CD4-positive, alpha-beta memory T cell (primary cell): ENCODE measurements around the gene NBEAL1. TPM values are rescaled to one million over a fixed set of nuclear protein-coding genes. Genes with fewer than 3 reads are reported as not detected.
"Not testable (repeated sequence)": the region's sequence is repeated elsewhere in the genome, so short reads cannot be mapped to it uniquely, and the experiment has no call there.

Experiments used
- CTCF ChIA-PET: fragments of 350-600 bp; sonication (Branson Sonifier 250); formaldehyde crosslinking; loops from one replicate; lab custom pipeline; 2021; ENCODE audit warnings: inconsistent platforms; ENCODE audit not compliant: partially characterized antibody; lab: Charles Lee
- POLR2A ChIA-PET: fragments of 350-600 bp; sonication (Branson Sonifier 250); formaldehyde crosslinking; loops from one replicate; lab custom pipeline; 2021; ENCODE audit not compliant: partially characterized antibody; lab: Charles Lee
- DNase-seq, 5 donors: peaks; one replicate each; pipeline versions ENCODE4 v3.0.0 to v3.0.0-alpha.2; 2020 to 2022; ENCODE audit warnings: mixed read lengths in 1 of 5
- H3K27ac ChIP-seq: one replicate; pipeline ENCODE4 v1.7.0; 2013; ENCODE audit warnings: low read depth, low read length
- H3K27me3 ChIP-seq: 2 replicates; pipeline ENCODE4 v1.7.0; 2013; ENCODE audit warnings: mild to moderate bottlenecking, low read length, moderate library complexity; ENCODE audit not compliant: insufficient read depth
- H3K36me3 ChIP-seq: 2 replicates; pipeline ENCODE4 v1.7.0; 2013; ENCODE audit warnings: mild to moderate bottlenecking, low read length, moderate library complexity; ENCODE audit not compliant: insufficient read depth
- H3K4me1 ChIP-seq: 2 replicates; pipeline ENCODE4 v1.7.0; 2013; ENCODE audit warnings: mild to moderate bottlenecking, low read length, moderate library complexity; ENCODE audit not compliant: insufficient read depth
- H3K4me3 ChIP-seq, 2 donors: one replicate each; pipeline ENCODE4 v1.7.0; 2013; ENCODE audit warnings: low read length in 2 of 2, mild to moderate bottlenecking in 1 of 2
- H3K9me3 ChIP-seq, 2 donors: one replicate each; pipeline ENCODE4 v1.7.0; 2013; ENCODE audit warnings: low read length in 2 of 2, control low read depth in 1 of 2; ENCODE audit not compliant: control insufficient read depth in 1 of 2
- H3K27ac Mint-ChIP-seq, 7 donors: one replicate each; pipeline ENCODE4 v1.8.0; 2020 to 2021; ENCODE audit warnings: mixed read lengths in 7 of 7, mild to moderate bottlenecking in 6 of 7, inconsistent platforms in 3 of 7, moderate library complexity in 3 of 7
- H3K27me3 Mint-ChIP-seq, 2 donors: one replicate each; pipeline ENCODE4 v1.8.0; 2020 to 2021; ENCODE audit warnings: mixed read lengths in 2 of 2
- H3K36me3 Mint-ChIP-seq, 2 donors: one replicate each; pipeline ENCODE4 v1.8.0; 2020 to 2021; ENCODE audit warnings: mixed read lengths in 2 of 2, inconsistent platforms in 1 of 2, mild to moderate bottlenecking in 1 of 2
- H3K4me1 Mint-ChIP-seq, 4 donors: one replicate each; pipeline ENCODE4 v1.8.0; 2020 to 2021; ENCODE audit warnings: mixed read lengths in 4 of 4, mild to moderate bottlenecking in 1 of 4
- H3K4me3 Mint-ChIP-seq, 8 donors: one replicate each; pipeline ENCODE4 v1.8.0; 2020 to 2021; ENCODE audit warnings: mixed read lengths in 8 of 8, mild to moderate bottlenecking in 7 of 8, moderate library complexity in 6 of 8, inconsistent platforms in 3 of 8
- H3K9me3 Mint-ChIP-seq, 8 donors: one replicate each; pipeline ENCODE4 v1.8.0; 2020 to 2021; ENCODE audit warnings: mixed read lengths in 8 of 8, mild to moderate bottlenecking in 5 of 8, inconsistent platforms in 3 of 8, moderate library complexity in 1 of 8
- intact Hi-C: fragments of 100-400 bp; cut with micrococcal nuclease; formaldehyde crosslinking; loops from one replicate; pipeline ENCODE4 v1.15.1; 2023
- polyA plus RNA-seq, 2 donors: library from polyadenylated mRNA; unstranded; fragments of 300-500 nt; fragmentation: Illumina TruSeq; gene quantifications; one replicate each; pipeline ENCODE4 v1.2.3, GENCODE V29; 2021
- total RNA-seq, 2 experiments: library from RNA; stranded (reverse); gene quantifications; one replicate each; pipeline ENCODE4 v1.2.3, GENCODE V29; 2021

The NBEAL1 gene
- total and polyA plus RNA-seq, 4 experiments from 2014 or later: 4.2 to 15.9 (median 11.6) TPM

DNA sequence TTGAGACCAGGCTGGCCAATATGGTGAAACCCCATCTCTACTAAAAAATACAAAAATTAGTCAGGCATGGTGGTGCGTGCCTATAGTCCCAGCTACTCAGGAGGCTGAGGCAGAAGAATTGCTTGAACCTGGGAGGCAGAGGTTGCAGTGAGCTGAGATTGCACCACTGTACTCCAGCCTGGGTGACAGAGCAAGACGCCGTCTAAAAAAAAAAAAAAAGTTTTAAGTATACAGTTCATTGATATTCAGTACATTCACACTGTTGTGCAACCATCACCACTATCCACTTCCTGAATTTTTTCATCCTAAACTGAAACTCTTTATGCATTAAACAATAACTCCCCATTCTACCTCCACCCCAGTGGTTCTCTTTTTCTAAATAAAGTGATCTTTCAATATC, 17.6 kb upstream of the NBEAL1 start:
- intact Hi-C loops, H3K27ac ChIP-seq, H3K36me3 ChIP-seq, H3K9me3 Mint-ChIP-seq, POLR2A ChIA-PET, H3K9me3 ChIP-seq, H3K27ac Mint-ChIP-seq, H3K4me3 ChIP-seq, H3K4me1 ChIP-seq, DNase-seq, H3K27me3 ChIP-seq, H3K27me3 Mint-ChIP-seq, H3K4me1 Mint-ChIP-seq, H3K36me3 Mint-ChIP-seq, H3K4me3 Mint-ChIP-seq: not testable (repeated sequence)
- CTCF ChIA-PET: interaction anchor here (0.7 kb wide), 1 partner anchor 85 kb away, joined by 3 read pairs; the partner anchor contains the start of gene CARF

DNA sequence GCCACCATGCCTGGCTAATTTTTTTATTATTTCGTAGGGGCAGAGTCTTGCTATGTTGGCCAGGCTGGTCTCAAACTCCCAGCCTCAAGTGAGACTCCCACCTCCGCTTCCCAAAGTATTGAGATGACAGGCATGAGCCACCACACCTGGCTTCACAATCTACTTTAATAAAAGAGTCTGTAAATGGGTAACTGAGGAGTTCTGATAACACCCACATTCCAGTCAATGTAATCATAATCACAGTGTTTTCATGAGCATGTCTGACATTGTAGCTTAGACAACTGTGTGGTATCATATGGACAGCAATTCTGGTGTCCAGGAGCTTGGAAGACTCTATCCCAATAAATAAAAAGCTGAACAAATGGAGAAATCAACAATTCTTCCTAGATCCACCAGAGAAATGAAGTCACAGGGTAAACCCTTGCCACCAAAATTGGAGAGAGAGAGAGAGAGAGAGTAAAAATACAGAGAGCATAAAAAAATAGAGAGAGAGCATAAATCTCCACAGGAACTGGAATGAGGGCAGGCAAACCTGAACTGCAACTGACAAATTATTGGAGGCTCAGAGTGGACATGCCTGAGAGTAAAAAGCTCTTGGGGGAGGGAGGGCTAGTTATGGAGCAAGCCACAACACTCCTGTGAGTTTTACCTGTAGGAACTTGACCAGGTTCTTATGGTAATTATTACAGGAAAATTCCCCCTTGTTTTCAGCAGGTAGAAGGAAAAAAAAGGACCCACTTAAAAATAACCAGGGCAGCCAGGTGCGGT, 12.4 kb upstream of the NBEAL1 start:
- Mint-ChIP-seq H3K9me3 (no peaks in the 10 kb centered on the region), H3K4me1 (no peaks in the 10 kb centered on the region), H3K27me3 (peaks cover under 1 to 4% of the 10 kb centered on the region in 2 donors), H3K4me3 (no peak overlapping the region), H3K36me3 (no peaks in the 10 kb centered on the region), H3K27ac (no peak overlapping the region)
- Histone ChIP-seq H3K9me3 (no peaks in the 10 kb centered on the region), H3K27me3 (no peaks in the 10 kb centered on the region), H3K4me1 (no peaks in the 10 kb centered on the region), H3K4me3 (no peak overlapping the region), H3K27ac (no peak overlapping the region), H3K36me3 (no peaks in the 10 kb centered on the region)
- POLR2A ChIA-PET: no interaction called here
- no peak for DNase-seq
- intact Hi-C loops: no loop called here
- CTCF ChIA-PET: no interaction called here

DNA sequence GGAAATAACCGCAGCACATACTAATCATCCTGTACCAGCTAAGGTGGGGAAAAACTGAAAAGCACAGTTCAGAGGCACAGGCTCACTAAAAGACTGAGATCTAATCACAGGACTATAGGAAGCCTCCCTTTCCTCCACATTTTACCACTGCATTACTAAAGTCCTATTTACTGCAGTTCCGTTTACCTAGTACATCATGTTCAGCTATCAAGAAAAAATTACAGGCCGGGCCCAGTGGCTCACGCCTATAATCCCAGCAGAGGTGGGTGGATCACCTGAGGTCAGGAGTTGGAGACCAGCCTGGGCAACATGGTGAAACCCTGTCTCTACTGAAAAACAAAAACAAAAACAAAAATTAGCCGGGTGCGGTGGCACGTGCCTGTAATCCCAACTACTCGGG, 11.0 kb upstream of the NBEAL1 start:
- Mint-ChIP-seq H3K36me3 (no peaks in the 10 kb centered on the region), H3K4me1 (no peaks in the 10 kb centered on the region), H3K9me3 (peaks cover 0 to 4% (median 2%) of the 10 kb centered on the region in 8 donors), H3K27ac (peak overlapping the region in 2 of 7 donors; percentile 43 to 48), H3K4me3 (no peak overlapping the region), H3K27me3 (peaks cover 0 to 4% of the 10 kb centered on the region in 2 donors)
- intact Hi-C loops: no loop called here
- H3K4me3 ChIP-seq: no peak overlapping the region
- no peaks in the 10 kb centered on the region for H3K27me3 ChIP-seq
- H3K36me3 ChIP-seq: no peaks in the 10 kb centered on the region
- CTCF ChIA-PET: no interaction called here
- POLR2A ChIA-PET: no interaction called here
- no peak overlapping the region for H3K27ac ChIP-seq
- no peak for DNase-seq
- no peaks in the 10 kb centered on the region for H3K4me1 ChIP-seq
- no peaks in the 10 kb centered on the region for H3K9me3 ChIP-seq

DNA sequence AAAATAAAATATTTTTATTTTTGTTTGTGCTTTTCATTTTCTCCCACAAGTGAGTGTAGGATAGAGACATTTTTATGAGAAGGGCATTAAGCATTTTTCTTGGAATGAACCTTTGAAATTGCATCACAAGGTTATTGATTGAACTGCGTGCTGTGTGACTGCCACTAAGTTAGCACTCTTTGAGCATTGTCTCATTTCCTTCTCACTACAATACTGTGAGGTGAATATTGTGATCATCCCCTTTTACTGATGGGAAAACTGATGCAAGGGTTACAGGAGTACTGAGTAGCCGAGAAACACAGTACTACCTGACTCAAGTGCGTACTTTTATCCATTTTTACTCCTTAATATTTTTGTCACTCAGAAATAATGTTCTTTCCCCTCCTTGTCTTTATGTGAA, 2.0 kb downstream of the NBEAL1 start:
- H3K27ac Mint-ChIP-seq: peak overlapping the region in 3 of 7 donors; percentile 58 to 82 (median 66)
- H3K27ac ChIP-seq: no peak overlapping the region
- no peaks in the 10 kb centered on the region for H3K36me3 ChIP-seq
- H3K4me1 Mint-ChIP-seq: peaks cover 28 to 48% (median 34%) of the 10 kb centered on the region in 4 donors
- peaks cover 0 to 10% of the 10 kb centered on the region in 2 donors for H3K36me3 Mint-ChIP-seq
- no peak for DNase-seq
- peak overlapping the region in 3 of 8 donors; percentile 24 to 49 (median 44) for H3K4me3 Mint-ChIP-seq
- H3K9me3 ChIP-seq: no peaks in the 10 kb centered on the region
- intact Hi-C loops: loop anchor here (10.0 kb wide), 1 partner anchor 142 kb away; the partner anchor contains the start of gene ICA1L
- H3K9me3 Mint-ChIP-seq: no peaks in the 10 kb centered on the region
- H3K27me3 Mint-ChIP-seq: no peaks in the 10 kb centered on the region
- H3K4me3 ChIP-seq: no peak overlapping the region
- ChIA-PET POLR2A (no interaction called here), CTCF (no interaction called here)
- peaks cover 32% of the 10 kb centered on the region for H3K4me1 ChIP-seq
- H3K27me3 ChIP-seq: no peaks in the 10 kb centered on the region

DNA sequence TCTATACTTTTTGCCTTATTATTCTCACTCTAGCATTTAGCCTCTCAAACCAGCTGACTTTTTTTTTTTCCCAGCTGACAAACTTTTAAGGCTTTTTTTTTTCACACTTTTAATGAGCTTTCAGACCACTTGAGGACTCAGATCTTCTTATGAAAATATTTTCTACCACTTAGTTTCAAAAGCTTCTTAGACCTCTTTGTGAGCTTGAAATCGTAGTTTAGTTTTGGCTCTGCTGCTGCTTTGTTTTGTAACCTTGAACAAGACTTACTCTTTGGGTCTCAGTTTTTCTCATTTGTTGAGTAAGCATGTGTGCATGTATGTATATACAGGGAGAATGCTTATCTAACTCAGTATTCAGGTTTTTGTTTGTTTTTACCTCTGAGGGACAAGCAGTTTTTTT, 3.5 kb downstream of the NBEAL1 start:
- no peak for DNase-seq
- Histone ChIP-seq H3K4me1 (peaks cover 32% of the 10 kb centered on the region), H3K4me3 (no peak overlapping the region), H3K36me3 (no peaks in the 10 kb centered on the region), H3K9me3 (no peaks in the 10 kb centered on the region), H3K27me3 (no peaks in the 10 kb centered on the region), H3K27ac (no peak overlapping the region)
- H3K36me3 Mint-ChIP-seq: peaks cover 0 to 10% of the 10 kb centered on the region in 2 donors
- no peaks in the 10 kb centered on the region for H3K9me3 Mint-ChIP-seq
- POLR2A ChIA-PET: no interaction called here
- H3K4me3 Mint-ChIP-seq: peak overlapping the region in 6 of 8 donors; percentile 0 to 55 (median 10)
- no peaks in the 10 kb centered on the region for H3K27me3 Mint-ChIP-seq
- peaks cover 26 to 48% (median 34%) of the 10 kb centered on the region in 4 donors for H3K4me1 Mint-ChIP-seq
- peak overlapping the region in 5 of 7 donors; percentile 0 to 50 (median 30) for H3K27ac Mint-ChIP-seq
- CTCF ChIA-PET: no interaction called here
- intact Hi-C loops: loop anchor here (10.0 kb wide), 1 partner anchor 143 kb away; the partner anchor contains the start of gene ICA1L

DNA sequence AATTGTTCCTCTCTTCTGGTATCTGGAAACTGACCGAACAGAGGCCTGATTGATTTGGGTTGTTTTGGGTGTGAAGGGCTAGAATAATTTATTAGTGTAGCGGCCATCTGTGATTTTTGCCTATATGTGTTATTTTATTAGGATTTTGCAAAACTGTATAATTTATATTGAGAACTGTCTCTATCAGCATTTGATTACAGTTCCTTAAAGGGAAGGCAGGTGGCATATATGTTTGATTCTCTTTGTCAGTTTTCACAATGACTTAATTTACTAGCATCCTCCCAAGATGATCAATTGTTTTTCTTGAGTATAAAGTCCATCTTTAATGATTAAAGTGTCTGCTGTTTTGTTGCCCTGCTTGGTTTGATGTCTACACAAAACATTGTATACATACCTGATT, 4.5 kb downstream of the NBEAL1 start:
- Mint-ChIP-seq H3K4me3 (peak overlapping the region in 1 of 8 donors; percentile 1), H3K27ac (no peak overlapping the region), H3K9me3 (no peaks in the 10 kb centered on the region), H3K27me3 (no peaks in the 10 kb centered on the region), H3K4me1 (peaks cover 24 to 43% (median 31%) of the 10 kb centered on the region in 4 donors), H3K36me3 (peaks cover 4 to 8% of the 10 kb centered on the region in 2 donors)
- Histone ChIP-seq H3K27me3 (no peaks in the 10 kb centered on the region), H3K36me3 (no peaks in the 10 kb centered on the region), H3K4me1 (peaks cover 23% of the 10 kb centered on the region), H3K4me3 (no peak overlapping the region), H3K27ac (no peak overlapping the region), H3K9me3 (no peaks in the 10 kb centered on the region)
- POLR2A ChIA-PET: no interaction called here
- CTCF ChIA-PET: no interaction called here
- intact Hi-C loops: loop anchor here (10.0 kb wide), 1 partner anchor 144 kb away; the partner anchor contains the start of gene ICA1L
- DNase-seq: no peak

DNA sequence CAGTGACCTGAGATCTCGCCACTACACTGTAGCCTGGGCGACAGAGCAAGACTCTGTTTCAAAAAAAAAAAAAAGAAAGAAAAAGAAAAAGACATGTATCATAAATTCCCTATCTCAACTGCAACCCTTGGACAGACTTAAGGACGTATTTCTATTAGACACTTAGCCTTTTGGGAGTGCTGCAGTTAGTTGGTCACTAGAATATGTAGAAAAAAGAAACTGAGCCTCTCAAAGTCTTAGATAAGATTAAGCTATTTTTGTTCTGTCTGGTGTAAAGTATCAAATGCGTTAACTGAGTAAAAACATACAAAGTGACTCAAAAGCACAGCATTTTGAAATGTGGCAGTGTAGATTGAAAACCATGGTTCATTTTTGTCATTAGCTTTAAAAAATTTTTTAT, 7.3 kb downstream of the NBEAL1 start:
- H3K36me3 Mint-ChIP-seq: peaks cover 0 to 4% of the 10 kb centered on the region in 2 donors
- H3K27ac ChIP-seq: no peak overlapping the region
- no peak overlapping the region for H3K27ac Mint-ChIP-seq
- ChIA-PET POLR2A (interaction anchor here (0.9 kb wide), 1 partner anchor 11 kb away, joined by 4 read pairs; no protein-coding TSS in a partner anchor), CTCF (no interaction called here)
- H3K9me3 ChIP-seq: no peaks in the 10 kb centered on the region
- peaks cover 16 to 20% (median 19%) of the 10 kb centered on the region in 4 donors for H3K4me1 Mint-ChIP-seq
- no peaks in the 10 kb centered on the region for H3K27me3 ChIP-seq
- no peak for DNase-seq
- no peak overlapping the region for H3K4me3 ChIP-seq
- H3K4me3 Mint-ChIP-seq: no peak overlapping the region
- intact Hi-C loops: no loop called here
- no peaks in the 10 kb centered on the region for H3K27me3 Mint-ChIP-seq
- H3K4me1 ChIP-seq: peaks cover 11% of the 10 kb centered on the region
- H3K36me3 ChIP-seq: no peaks in the 10 kb centered on the region
- no peaks in the 10 kb centered on the region for H3K9me3 Mint-ChIP-seq
